Measurements from ENCODE around the gene FBXW11.

The FBXW11 gene

DNA sequence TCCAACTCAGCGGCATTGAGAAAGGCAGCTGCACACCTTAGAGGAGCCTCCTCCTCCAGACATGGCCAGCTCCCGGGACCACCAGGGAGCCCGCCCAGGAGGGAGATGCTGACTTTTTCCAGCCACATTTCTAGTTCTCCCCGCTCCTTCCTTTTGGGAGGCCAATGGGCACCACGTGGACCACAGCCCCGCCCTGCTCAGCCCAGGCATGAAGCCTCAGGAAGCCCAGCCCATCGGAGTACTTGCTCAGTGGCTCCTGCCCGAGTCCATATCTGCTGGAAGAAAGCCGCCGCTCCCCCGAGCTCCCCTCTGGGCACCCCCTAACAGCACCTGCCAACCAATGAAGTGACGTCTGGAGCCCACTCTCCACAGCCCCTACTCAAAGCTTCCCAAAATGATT is 168.4 kb downstream of the FBXW11 start:
- no peak for DNase-seq

DNA sequence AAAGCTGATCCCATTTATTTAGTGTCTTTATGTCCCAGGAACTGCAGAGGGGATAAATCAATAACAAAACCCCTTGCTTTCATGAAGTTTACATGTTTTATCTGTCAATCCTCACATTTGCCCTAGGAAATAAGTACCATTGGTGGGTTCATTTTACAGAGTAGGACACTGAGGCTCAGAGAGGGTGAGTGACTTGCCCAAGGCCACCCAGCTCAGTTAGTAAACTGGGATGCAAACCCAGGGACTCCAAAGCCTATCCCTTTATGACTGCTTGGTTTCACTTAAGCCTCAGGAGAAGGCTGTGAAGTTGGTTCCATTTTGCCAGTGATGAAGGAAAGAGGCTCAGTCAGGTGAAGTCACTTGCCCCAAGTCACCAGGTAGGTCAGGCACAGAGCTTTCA is 168.9 kb downstream of the FBXW11 start:
- DNase-seq: no peak

DNA sequence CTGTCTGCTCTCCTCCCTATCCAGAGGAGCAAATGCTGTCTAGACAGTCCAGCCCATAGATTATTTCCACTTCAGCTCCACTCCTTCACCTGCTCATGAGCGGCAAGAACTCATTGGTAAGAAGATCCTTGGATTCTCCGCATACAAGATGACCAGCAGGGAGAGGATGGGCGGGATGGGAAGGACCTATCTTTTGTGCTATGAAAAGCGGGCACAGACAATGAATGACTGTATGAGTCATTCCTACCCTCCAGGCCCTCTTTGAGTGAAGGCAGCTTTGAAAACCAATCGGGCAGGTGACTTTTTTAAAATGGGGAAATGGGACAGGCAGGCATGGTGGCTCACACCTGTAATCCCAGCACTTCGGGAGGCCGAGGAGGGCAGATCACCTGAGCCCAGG is 171.4 kb downstream of the FBXW11 start:
- no peak for DNase-seq

DNA sequence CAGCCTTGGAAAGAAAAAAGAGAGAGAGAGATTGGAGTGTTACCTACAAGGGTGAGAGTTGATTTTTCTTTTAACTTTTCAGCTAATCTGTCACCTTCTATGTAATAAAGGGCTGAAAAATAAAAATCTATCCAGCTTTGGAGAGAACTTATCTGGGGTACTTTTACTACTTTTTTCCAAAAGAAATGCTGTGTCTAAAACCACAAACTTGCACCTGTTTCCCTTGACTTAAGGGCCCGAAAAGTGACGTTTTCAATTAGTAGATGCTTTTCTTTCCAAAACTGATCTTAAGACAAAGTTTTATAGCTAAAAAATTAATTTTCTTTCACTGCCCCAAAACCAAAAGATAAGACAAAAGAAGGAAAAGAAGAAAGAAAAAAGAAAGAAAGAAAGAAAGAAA is 172.0 kb downstream of the FBXW11 start:
- DNase-seq: no peak

DNA sequence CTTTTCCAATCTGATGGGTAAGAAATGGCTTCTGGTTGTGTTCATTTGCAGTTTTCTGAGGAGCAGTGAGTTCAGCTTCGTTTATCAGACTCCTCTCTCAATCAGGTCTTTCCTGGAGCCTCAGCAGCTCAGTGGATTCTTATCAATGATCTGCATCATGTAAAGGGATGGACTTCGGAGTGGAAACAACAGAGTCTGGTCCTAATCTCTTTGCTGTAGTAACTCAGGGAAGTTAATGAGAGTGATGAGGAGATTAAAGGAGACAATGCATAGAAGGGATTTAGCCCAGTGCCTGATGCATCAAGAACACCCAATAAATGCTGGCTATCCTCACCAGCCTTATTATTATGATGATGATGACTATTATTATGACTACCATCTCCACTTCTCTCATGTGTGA is 173.7 kb downstream of the FBXW11 start:
- no peak for DNase-seq

DNA sequence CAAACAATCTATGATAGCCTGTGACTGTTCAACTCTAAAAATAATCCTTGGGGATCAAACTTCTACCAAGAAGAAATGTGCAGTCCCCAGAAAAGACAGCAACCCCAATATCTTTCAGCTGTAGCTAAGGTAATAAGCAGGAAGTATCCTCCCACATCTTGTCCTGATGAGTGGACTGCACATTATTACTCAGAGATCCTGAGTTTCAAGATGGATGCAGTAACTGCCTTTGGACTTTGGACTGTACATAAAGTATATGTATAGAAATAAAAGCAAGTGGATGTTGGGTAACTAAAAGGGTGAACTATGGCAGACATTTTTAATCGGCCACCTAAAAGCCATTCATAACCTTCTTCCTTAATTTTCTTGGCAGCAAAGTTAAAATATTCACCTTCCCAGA is 175.8 kb downstream of the FBXW11 start:
- no peak for DNase-seq

DNA sequence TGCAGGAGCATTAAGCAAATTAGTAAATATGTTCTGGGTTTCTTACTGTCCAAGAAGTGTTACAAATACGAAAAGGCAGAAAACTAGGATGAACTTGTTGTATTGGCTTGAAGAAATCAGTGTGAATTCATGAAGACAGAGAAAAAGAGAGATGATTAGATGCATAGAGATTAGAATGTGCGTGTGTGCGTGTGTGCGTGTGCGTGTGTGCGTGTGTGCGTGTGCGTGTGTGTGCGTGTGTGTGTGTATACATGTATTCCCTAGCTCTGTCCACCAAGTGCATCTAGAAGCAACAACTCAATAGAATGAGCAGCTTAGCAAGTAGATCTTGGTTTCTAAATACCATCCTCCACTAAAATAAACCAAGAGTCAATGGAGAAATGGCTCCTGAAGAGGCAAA is 179.3 kb downstream of the FBXW11 start:
- DNase-seq: no peak

DNA sequence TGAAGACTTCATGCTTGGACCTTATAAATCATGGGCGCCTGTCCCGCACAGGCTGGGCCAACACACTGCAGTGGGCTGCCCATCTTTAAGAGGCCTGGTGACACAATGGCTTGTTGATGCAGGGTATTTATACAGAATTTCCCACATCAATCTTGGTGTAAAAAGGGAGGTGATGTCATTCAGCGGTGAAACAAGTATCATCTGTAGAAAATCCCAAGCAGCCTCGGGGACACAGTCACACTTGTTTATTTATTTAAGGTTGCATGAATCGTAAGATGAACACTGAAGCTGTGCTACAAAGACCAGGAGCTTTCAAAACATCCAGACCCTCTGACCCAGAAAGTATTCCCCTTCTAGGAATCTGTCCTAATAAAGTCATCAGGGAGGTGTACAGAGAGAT is 180.3 kb downstream of the FBXW11 start:
- DNase-seq: peak in 1 of 3 donors; percentile 4

DNA sequence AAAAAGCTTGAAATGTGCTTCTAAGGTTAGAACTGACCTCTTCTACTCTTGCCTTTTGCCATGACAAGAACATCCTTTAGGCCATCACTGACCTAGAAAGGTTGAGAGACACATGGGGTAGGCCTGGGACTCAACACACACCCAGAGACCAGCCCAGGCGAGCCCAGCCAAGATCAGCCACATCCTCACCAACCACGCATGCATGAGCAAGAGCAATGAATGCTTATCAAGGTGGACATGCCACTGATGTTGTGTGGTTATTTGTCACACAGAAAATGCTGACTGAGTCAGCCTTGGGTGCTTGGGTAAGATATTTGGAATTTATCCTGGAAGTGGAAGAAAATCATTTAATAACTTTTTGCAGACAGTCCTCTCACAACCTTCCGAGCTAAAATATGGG is 181.4 kb downstream of the FBXW11 start:
- DNase-seq: no peak

DNA sequence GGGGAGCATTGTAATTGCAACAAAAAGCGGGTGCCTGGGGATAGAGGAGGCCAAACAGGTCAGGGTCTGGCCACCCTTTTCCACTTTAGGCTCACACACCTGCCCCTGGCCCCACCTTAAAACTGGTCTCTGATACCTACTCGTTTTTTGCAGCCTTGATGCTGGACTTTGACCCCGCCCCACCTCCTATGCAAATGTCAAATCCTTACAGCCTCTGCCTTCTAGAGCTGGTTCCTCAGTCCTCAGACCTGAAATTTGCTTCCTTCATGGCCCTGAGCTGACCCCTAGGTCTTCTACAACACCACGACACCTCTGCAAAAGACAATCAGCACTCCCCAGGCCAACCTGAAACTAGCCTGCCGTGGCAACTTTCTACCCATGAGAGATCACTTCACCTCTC is 183.2 kb downstream of the FBXW11 start:
- no peak for DNase-seq

DNA sequence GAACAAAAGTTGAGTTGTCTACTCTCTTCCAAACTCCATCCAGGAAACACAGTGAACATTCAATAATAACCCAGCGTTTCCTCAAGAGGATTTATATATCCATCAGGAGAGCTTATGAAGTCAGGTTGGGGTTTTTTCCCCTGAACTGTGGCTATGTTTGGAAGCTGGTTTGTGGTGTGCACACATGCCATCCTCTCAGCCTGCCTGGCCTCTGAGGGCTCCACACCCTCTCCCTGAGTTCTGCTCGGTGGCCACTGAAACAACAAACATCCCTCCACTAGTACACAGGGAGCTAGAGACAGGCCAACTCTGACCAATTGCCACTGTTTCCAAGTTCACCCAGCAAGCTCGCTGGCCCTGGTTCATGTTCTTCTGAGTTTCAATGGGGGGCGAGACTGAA is 185.2 kb downstream of the FBXW11 start:
- DNase-seq: no peak

DNA sequence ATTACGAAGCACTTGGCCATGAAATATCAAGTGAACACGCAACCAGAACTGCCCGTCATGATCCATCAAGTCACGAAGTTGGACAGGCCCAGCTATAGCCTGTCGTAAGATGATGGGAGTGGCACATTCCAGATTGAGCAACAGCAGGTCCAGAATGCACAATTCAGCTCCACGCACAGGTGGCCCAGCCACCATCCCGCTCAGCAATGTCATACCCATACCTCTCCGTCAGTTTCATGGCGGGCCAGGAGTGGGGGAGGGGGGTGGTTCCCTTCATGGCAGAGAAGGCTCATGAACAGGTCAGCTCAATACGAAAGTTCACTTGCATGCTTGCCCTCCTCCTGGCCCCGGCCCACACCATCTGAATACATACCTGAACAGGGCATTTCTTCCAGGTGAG is 185.9 kb downstream of the FBXW11 start:
- DNase-seq: no peak

DNA sequence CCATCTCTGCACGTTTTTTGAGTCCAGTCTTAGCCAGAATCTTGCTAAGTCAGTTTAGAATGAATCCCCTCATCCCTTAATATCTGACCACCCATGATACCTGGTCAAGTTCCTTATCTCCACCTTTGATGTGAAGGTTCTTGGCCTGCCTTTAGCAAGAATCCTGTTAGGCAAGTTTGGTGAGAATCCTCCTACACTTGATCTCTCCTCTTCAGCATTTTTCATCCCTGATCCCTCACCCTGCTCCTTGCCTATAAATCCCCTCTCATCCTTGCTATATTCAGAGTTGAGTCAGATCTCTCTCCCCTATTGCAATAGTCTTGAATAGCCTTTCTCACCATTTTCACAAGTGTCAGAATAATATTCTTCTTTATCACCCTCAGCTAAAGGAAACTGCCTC is 189.8 kb downstream of the FBXW11 start:
- DNase-seq: no peak

DNA sequence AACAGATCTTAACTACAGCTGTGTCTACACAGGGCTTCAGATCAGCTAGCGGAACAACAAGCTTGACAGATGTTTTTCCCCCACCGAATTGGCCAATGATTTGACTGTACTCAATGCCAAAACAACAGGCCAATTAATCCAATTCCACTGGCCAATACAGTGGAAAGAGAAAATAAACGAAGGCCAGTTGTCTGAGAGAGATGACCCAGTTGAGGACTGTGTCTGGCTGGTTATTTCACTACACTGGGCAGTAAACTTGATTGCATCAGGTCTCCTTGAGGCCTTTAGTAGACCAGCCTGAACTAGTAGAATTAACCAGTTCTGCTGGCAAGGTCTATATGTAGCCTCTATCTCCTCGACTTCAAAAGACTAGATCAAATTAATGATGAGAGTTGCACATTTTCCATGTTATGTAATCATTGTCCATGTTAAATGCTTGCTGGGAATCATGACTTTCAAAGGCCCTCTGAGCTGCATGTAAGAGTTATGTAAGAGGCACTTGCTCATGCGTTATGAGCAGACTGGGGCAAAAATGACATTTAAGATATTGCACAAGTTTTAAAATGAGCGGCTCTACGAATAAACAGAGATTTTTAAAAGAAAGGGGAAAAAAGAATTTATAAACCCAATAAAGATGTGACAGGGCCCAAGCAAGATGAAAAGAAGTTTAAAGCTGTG is 192.5 kb downstream of the FBXW11 start:
- peak in 1 of 3 donors; percentile 35 for DNase-seq

DNA sequence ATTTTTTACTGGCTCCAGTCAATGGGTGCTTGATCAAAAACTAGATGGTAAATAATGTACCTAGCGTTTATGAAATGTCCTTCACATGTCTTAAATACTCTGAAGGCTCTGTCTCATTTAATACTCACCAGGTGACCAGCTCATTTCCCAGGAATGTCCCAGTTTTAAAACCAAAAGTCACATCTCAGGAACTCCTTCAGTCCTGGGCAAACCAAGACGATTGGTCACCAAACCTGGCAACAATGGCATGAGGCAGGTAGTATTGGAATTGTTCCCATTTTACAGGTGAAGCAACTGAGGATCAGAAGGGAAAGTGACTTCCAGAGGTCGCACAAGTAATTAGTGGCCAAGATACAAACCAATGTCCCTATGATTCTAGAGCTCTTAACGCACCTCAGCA is 193.2 kb downstream of the FBXW11 start:
- no peak for DNase-seq
